SK-N-MC (cell line): ENCODE measurements around the gene SCN4A.

Experiments
- EZH2 ChIP-seq: fragments of 200-600 bp; sonication (generic); IDR thresholded peaks from one replicate; pipeline ENCODE4 v1.6.1; 2017; ENCODE audit warnings: antibody characterized with exemption
- FOXP2 ChIP-seq: optimal IDR thresholded peaks from 2 replicates; pipeline ENCODE3; 2011; ENCODE audit warnings: mild to moderate bottlenecking, moderate library complexity; ENCODE audit not compliant: insufficient read depth; ENCODE audit errors: extremely low read length, control extremely low read depth
- POLR2AphosphoS5 ChIP-seq: IDR thresholded peaks from 2 replicates; pipeline ENCODE4 v1.6.1; 2012; ENCODE audit warnings: mild to moderate bottlenecking, low read depth, low read length, borderline replicate concordance

DNA sequence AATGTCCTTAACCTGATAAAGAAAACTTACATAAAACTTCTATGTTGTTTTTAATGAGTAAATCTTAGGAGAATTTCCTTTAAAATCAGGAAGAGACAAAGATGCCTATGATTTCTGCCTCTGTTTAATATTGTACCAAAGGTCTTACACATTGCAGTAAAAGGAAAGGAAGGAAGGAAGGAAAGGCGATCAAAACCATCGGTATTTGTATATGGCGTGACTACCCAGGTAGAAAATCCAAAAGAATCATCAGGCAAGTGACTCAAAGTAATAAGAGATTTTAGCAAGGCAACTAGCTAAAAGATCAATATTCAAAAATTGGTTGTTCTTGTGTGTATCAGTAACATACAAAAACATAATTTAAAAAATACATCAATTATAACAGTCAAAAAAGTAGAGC, 44.3 kb upstream of the SCN4A start:
- TF ChIP-seq EZH2, result no peak
- TF ChIP-seq POLR2AphosphoS5, result no peak
- TF ChIP-seq FOXP2, result no peak
